ENCODE results near the gene DENND1A. TPM values are rescaled to one million over a fixed set of nuclear protein-coding genes. Genes with fewer than 3 reads are reported as not detected.

Gene DENND1A
- total RNA-seq, 4 donors from 2014 or later: 19.2 to 26.9 (median 24.0) TPM

DNA sequence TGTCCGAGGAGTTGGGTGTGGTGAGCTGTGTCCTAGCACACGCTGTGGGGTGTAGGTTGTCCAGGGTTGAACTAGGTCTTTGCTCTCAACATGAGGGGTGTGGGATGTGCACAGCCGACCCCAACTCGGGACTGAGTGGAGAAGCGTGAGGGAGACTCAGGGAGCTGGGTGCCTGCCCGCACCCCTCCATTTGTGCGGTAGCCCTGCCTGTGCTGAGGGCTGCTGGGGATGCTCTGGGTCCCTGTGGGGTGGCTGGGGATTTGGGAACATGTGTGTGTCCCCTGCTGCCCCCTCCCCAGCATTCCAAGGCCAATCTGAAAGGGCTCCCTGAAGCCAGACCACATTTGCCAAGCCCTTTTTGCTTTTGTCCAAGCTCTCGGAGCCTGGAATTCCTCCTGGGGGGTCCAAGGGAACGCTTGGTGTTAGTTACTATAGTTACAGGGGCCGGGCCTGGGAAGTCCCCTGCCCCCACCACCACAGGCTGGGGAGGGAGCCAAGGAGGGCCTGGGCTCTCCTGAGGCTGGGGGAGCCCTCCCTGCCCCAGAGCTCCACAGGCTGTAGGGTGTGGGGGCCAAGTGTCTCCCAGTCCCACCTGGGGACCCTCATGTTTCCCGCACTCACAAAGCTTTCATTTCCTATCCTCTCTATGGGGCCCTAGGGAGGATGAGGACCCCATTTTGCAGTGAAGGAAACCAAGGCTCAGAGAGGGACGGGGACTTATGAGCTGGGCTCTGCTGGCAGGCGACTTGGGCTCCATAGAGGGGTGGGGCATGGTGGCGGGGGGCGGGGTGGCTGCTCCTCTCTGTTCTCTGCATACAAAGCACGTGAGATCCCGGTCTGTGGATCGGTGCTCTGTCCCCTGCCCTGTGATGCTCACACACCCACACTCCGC lies 572.8 kb downstream of the DENND1A start:
- Histone ChIP-seq H3K9me3 (no peaks in the 10 kb centered on the region), H3K4me1 (peaks cover 0 to 15% (median 8%) of the 10 kb centered on the region in 4 donors), H3K36me3 (no peaks in the 10 kb centered on the region), H3K27me3 (peaks cover 0 to 34% (median 0%) of the 10 kb centered on the region in 4 donors), H3K27ac (replicated peaks in 1 of 4) (no peak overlapping the region), H3K4me3 (no peak overlapping the region)
- no peak for DNase-seq (ENCODE audit: extremely low spot score)
- WGBS: 60% methylated on average over 11 of the region's 19 CpGs
- TF ChIP-seq EP300 (IDR thresholded peaks at IDR 0.05): no peak
- no peak for TF ChIP-seq POLR2A (IDR thresholded peaks at IDR 0.05; ENCODE audit: low read depth)
- no peak for TF ChIP-seq POLR2AphosphoS5 (IDR thresholded peaks at IDR 0.05)
- no peak for TF ChIP-seq CTCF (IDR thresholded peaks at IDR 0.05)
- intact Hi-C loops (cut with DNase I): no loop called here

GRCh38 chr9:123355761-123356431 lies 574.0 kb downstream of the DENND1A start, which contains the start of gene CRB2:
Gene CRB2 (plus strand): TSS chr9:123356197. CDS start chr9:123356261, 64 bp downstream.
- H3K4me3 ChIP-seq: no peak within 1 kb of the TSS
- H3K9me3 ChIP-seq: no peaks in the 10 kb centered on the region
- H3K27ac ChIP-seq (replicated peaks in 1 of 4): no peak within 1 kb of the TSS
- TF ChIP-seq EP300 (IDR thresholded peaks at IDR 0.05): no peak
- no peak for TF ChIP-seq POLR2A (IDR thresholded peaks at IDR 0.05; ENCODE audit: low read depth)
- TF ChIP-seq CTCF (IDR thresholded peaks at IDR 0.05): no peak
- no peak for TF ChIP-seq POLR2AphosphoS5 (IDR thresholded peaks at IDR 0.05)
- 74% methylated on average over 4 of the region's 17 CpGs for WGBS
- H3K4me1 ChIP-seq: peaks cover 0 to 15% (median 8%) of the 10 kb centered on the region in 4 donors
- DNase-seq (ENCODE audit: extremely low spot score): no peak
- H3K27me3 ChIP-seq: peaks cover 0 to 34% (median 0%) of the 10 kb centered on the region in 4 donors
- no peaks in the 10 kb centered on the region for H3K36me3 ChIP-seq
- intact Hi-C loops (cut with DNase I): no loop called here

- no peak overlapping the region for H3K4me3 ChIP-seq
- WGBS: 39% methylated on average over 7 of the region's 9 CpGs
- peaks cover 0 to 34% (median 0%) of the 10 kb centered on the region in 4 donors for H3K27me3 ChIP-seq
- no peak overlapping the region for H3K27ac ChIP-seq (replicated peaks in 1 of 4)
- peaks cover 2 to 10% (median 9%) of the 10 kb centered on the region in 4 donors for H3K4me1 ChIP-seq
- no peaks in the 10 kb centered on the region for H3K36me3 ChIP-seq
- no peak for DNase-seq (ENCODE audit: extremely low spot score)
- no peaks in the 10 kb centered on the region for H3K9me3 ChIP-seq
- TF ChIP-seq POLR2AphosphoS5 (IDR thresholded peaks at IDR 0.05): no peak
- no peak for TF ChIP-seq CTCF (IDR thresholded peaks at IDR 0.05)
- TF ChIP-seq EP300 (IDR thresholded peaks at IDR 0.05): no peak
- TF ChIP-seq POLR2A (IDR thresholded peaks at IDR 0.05; ENCODE audit: low read depth): no peak
- intact Hi-C loops (cut with DNase I): no loop called here
These were observed 575.0 kb downstream of the DENND1A start for GRCh38 chr9:123354806-123355508.

- H3K4me1 ChIP-seq: peaks cover 6 to 14% (median 13%) of the 10 kb centered on the region in 4 donors
- intact Hi-C loops (cut with DNase I): no loop called here
- H3K27me3 ChIP-seq: peaks cover 0 to 41% (median 0%) of the 10 kb centered on the region in 4 donors
- no peaks in the 10 kb centered on the region for H3K36me3 ChIP-seq
- no peak for DNase-seq (ENCODE audit: extremely low spot score)
- no peak for TF ChIP-seq EP300 (IDR thresholded peaks at IDR 0.05)
- no peak for TF ChIP-seq POLR2AphosphoS5 (IDR thresholded peaks at IDR 0.05)
- peak; percentile 62 to 88 (median 71) for TF ChIP-seq CTCF (IDR thresholded peaks at IDR 0.05)
- 27% methylated on average over 18 of the region's 20 CpGs for WGBS
- no peak overlapping the region for H3K27ac ChIP-seq (replicated peaks in 1 of 4)
- H3K4me3 ChIP-seq: no peak overlapping the region
- H3K9me3 ChIP-seq: no peaks in the 10 kb centered on the region
These were observed 575.8 kb downstream of the DENND1A start for GRCh38 chr9:123353984-123354591.
